HEK293 (cell line): ENCODE results near the gene OSBPL10.
A peak's percentile ranks its signal among the peaks of the same experiment; 100 is the strongest.

Experiments used
- CTCF ChIA-PET: fragments of 350-600 bp; formaldehyde crosslinking; extraction: SDS; loops from one replicate; lab custom pipeline; 2021; ENCODE audit warnings: antibody characterized with exemption; lab: Yijun Ruan, JAX
- POLR2A ChIA-PET: fragments of 300-600 bp; formaldehyde crosslinking; extraction: SDS; loops from one replicate; lab custom pipeline; 2020; ENCODE audit warnings: antibody characterized with exemption, inconsistent platforms; lab: Yijun Ruan, JAX
- H3K27ac ChIP-seq: fragments of 200-500 bp; sonication (Bioruptor generic); 2 replicates; pipeline ENCODE4 v1.5.1; 2014; ENCODE audit warnings: low read depth, low read length, control low read depth, inconsistent platforms; ENCODE audit errors: extremely low read depth
- H3K36me3 ChIP-seq, 2 experiments: fragments of 200-500 bp in 1 of 2; sonication (Bioruptor generic) in 1 of 2; 1 replicate in 1 of 2; 2 replicates in 1 of 2; pipeline ENCODE4 v1.5.1; 2014 to 2017; ENCODE audit warnings: inconsistent platforms in 2 of 2, low read length in 2 of 2; ENCODE audit not compliant: control insufficient read depth in 2 of 2, insufficient read depth in 1 of 2
- H3K4me1 ChIP-seq: fragments of 200-500 bp; sonication (Bioruptor generic); 2 replicates; pipeline ENCODE4 v1.5.1; 2014; ENCODE audit warnings: mild to moderate bottlenecking, low read length, inconsistent platforms; ENCODE audit not compliant: control insufficient read depth, insufficient read depth
- H3K4me3 ChIP-seq: 2 replicates; pipeline ENCODE4 v1.5.1; 2011; ENCODE audit warnings: low read depth, mild to moderate bottlenecking, control low read depth, low read length, moderate library complexity
- H3K9me3 ChIP-seq: fragments of 200-500 bp; sonication (Bioruptor generic); 2 replicates; pipeline ENCODE4 v1.5.1; 2014; ENCODE audit warnings: low read depth, low read length, inconsistent platforms; ENCODE audit not compliant: control insufficient read depth, insufficient read depth
- EGR2 ChIP-seq: fragments of 450-650 bp; formaldehyde crosslinking; IDR thresholded peaks from 2 replicates; pipeline ENCODE4 v1.5.1; 2016; ENCODE audit warnings: low read depth, missing biosample characterization, missing genetic modification characterization
- HIC1 ChIP-seq: fragments of 450-650 bp; formaldehyde crosslinking; IDR thresholded peaks from 2 replicates; pipeline ENCODE4 v1.5.1; 2016; ENCODE audit warnings: missing biosample characterization, missing genetic modification characterization
- KLF1 ChIP-seq: fragments of 450-650 bp; formaldehyde crosslinking; IDR thresholded peaks from 2 replicates; pipeline ENCODE4 v1.5.1; 2016; ENCODE audit warnings: missing biosample characterization, missing genetic modification characterization
- KLF16 ChIP-seq: fragments of 450-650 bp; formaldehyde crosslinking; IDR thresholded peaks from 2 replicates; pipeline ENCODE4 v1.5.1; 2017; ENCODE audit warnings: missing biosample characterization, missing genetic modification characterization
- KLF17 ChIP-seq: fragments of 450-650 bp; formaldehyde crosslinking; IDR thresholded peaks from 2 replicates; pipeline ENCODE4 v1.5.1; 2016; ENCODE audit warnings: missing biosample characterization, missing genetic modification characterization
- KLF9 ChIP-seq: fragments of 450-650 bp; formaldehyde crosslinking; IDR thresholded peaks from 2 replicates; pipeline ENCODE4 v1.5.1; 2016; ENCODE audit warnings: missing biosample characterization, missing genetic modification characterization, low read depth
- PRDM10 ChIP-seq: fragments of 450-650 bp; formaldehyde crosslinking; IDR thresholded peaks from 2 replicates; pipeline ENCODE4 v1.5.1; 2016; ENCODE audit warnings: missing biosample characterization, missing genetic modification characterization
- ZBTB17 ChIP-seq: fragments of 450-650 bp; formaldehyde crosslinking; IDR thresholded peaks from 2 replicates; pipeline ENCODE4 v1.5.1; 2016; ENCODE audit warnings: missing biosample characterization, missing genetic modification characterization
- ZBTB20 ChIP-seq: fragments of 450-650 bp; formaldehyde crosslinking; IDR thresholded peaks from 2 replicates; pipeline ENCODE4 v1.5.1; 2016; ENCODE audit warnings: missing biosample characterization, missing genetic modification characterization
- ZBTB44 ChIP-seq: fragments of 450-650 bp; IDR thresholded peaks from 2 replicates; pipeline ENCODE4 v1.5.1; 2018; ENCODE audit warnings: missing biosample characterization, mild to moderate bottlenecking, missing genetic modification characterization
- ZBTB48 ChIP-seq: fragments of 450-650 bp; formaldehyde crosslinking; IDR thresholded peaks from 2 replicates; pipeline ENCODE4 v1.5.1; 2016; ENCODE audit warnings: missing biosample characterization, missing genetic modification characterization
- ZFHX2 ChIP-seq: fragments of 450-650 bp; formaldehyde crosslinking; conservative IDR thresholded peaks from 2 replicates; pipeline ENCODE4 v1.5.1; 2016; ENCODE audit warnings: missing biosample characterization, missing genetic modification characterization
- ZIC2 ChIP-seq: fragments of 450-650 bp; formaldehyde crosslinking; IDR thresholded peaks from 2 replicates; pipeline ENCODE4 v1.5.1; 2016; ENCODE audit warnings: missing biosample characterization, missing genetic modification characterization
- ZNF221 ChIP-seq: fragments of 450-650 bp; formaldehyde crosslinking; IDR thresholded peaks from 2 replicates; pipeline ENCODE4 v1.5.1; 2017; ENCODE audit warnings: missing biosample characterization, missing genetic modification characterization, borderline replicate concordance
- ZNF26 ChIP-seq: fragments of 450-650 bp; formaldehyde crosslinking; IDR thresholded peaks from 2 replicates; pipeline ENCODE4 v1.5.1; 2016; ENCODE audit warnings: missing biosample characterization, missing genetic modification characterization
- ZNF266 ChIP-seq: fragments of 450-650 bp; formaldehyde crosslinking; IDR thresholded peaks from 2 replicates; pipeline ENCODE4 v1.5.1; 2016; ENCODE audit warnings: missing biosample characterization, missing genetic modification characterization, low read depth
- ZNF354C ChIP-seq: fragments of 450-650 bp; formaldehyde crosslinking; IDR thresholded peaks from 2 replicates; pipeline ENCODE4 v1.5.1; 2016; ENCODE audit warnings: missing biosample characterization, missing genetic modification characterization, low read depth, borderline replicate concordance
- ZNF366 ChIP-seq: fragments of 450-650 bp; formaldehyde crosslinking; conservative IDR thresholded peaks from 2 replicates; pipeline ENCODE4 v1.5.1; 2016; ENCODE audit warnings: missing biosample characterization, missing genetic modification characterization
- ZNF488 ChIP-seq: fragments of 450-650 bp; formaldehyde crosslinking; IDR thresholded peaks from 2 replicates; pipeline ENCODE4 v1.5.1; 2016; ENCODE audit warnings: missing biosample characterization, missing genetic modification characterization
- ZNF501 ChIP-seq: fragments of 450-650 bp; formaldehyde crosslinking; IDR thresholded peaks from 2 replicates; pipeline ENCODE4 v1.5.1; 2016; ENCODE audit warnings: missing biosample characterization, missing genetic modification characterization
- ZNF549 ChIP-seq: fragments of 450-650 bp; IDR thresholded peaks from 2 replicates; pipeline ENCODE4 v1.5.1; 2018; ENCODE audit warnings: missing biosample characterization, missing genetic modification characterization, mild to moderate bottlenecking, inconsistent platforms, moderate library complexity
- ZNF610 ChIP-seq: fragments of 450-650 bp; formaldehyde crosslinking; IDR thresholded peaks from 2 replicates; pipeline ENCODE4 v1.5.1; 2016; ENCODE audit warnings: missing biosample characterization, missing genetic modification characterization, borderline replicate concordance
- ZSCAN30 ChIP-seq: fragments of 450-650 bp; IDR thresholded peaks from 2 replicates; pipeline ENCODE4 v1.5.1; 2018; ENCODE audit warnings: missing biosample characterization, mild to moderate bottlenecking, missing genetic modification characterization, moderate library complexity
- ZXDB ChIP-seq: fragments of 450-650 bp; formaldehyde crosslinking; IDR thresholded peaks from 2 replicates; pipeline ENCODE4 v1.5.1; 2016; ENCODE audit warnings: missing biosample characterization, missing genetic modification characterization

Gene OSBPL10

GRCh38 chr3:31981206-31982181 lies at the start of gene OSBPL10, which contains the start of gene ZNF860:
TSS of gene OSBPL10 (minus strand) at chr3:31981262. CDS start at chr3:31981179, 83 bp downstream.
TSS of gene ZNF860 (plus strand) at chr3:31981750. CDS start at chr3:31989080, 7,330 bp downstream.
- Histone ChIP-seq H3K27ac (peak within 1 kb of the TSS; percentile 77; the same call in 1 of the 2 replicates), H3K36me3 (no peaks in the 10 kb centered on the region), H3K9me3 (no peaks in the 10 kb centered on the region), H3K4me1 (peaks cover 3% of the 10 kb centered on the region; the same call in 1 of the 2 replicates), H3K4me3 (peak within 1 kb of the TSS; percentile 89)
- POLR2A ChIA-PET = interaction anchor here (1.2 kb wide), 2 partner anchors 13 to 449 kb away, joined by 4 read pairs; partner anchors contain the start of gene STT3B
- CTCF ChIA-PET = interaction anchor here (0.6 to 0.9 kb wide), 2 partner anchors 9 to 30 kb away, joined by 3 read pairs; no protein-coding TSS in a partner anchor
- TF ChIP-seq ZXDB (tag by site-specific recombination) (0 out of 2 replicates have a peak, but pooled peaks have one; percentile 18), ZNF501 (tag by site-specific recombination) (peak; percentile 71), KLF1 (tag by site-specific recombination) (peak; percentile 94), ZNF266 (no peak), ZBTB17 (tag by site-specific recombination) (peak; percentile 84), KLF16 (tag by site-specific recombination) (peak; percentile 84; the same call in 1 of the 2 replicates), ZBTB48 (tag by site-specific recombination) (0 out of 2 replicates have a peak, but pooled peaks have one; percentile 39), ZBTB44 (peak; percentile 23; the same call in 1 of the 2 replicates), PRDM10 (tag by site-specific recombination) (peak; percentile 84), ZNF26 (tag by site-specific recombination) (no peak), ZSCAN30 (tag by site-specific recombination) (0 out of 2 replicates have a peak, but pooled peaks have one; percentile 15), EGR2 (tag by site-specific recombination) (peak; percentile 67), ZNF488 (no peak), HIC1 (tag by site-specific recombination) (peak; percentile 52), KLF17 (tag by site-specific recombination) (peak; percentile 88; the same call in 1 of the 2 replicates), ZIC2 (tag by site-specific recombination) (no peak), ZFHX2 (tag by site-specific recombination) (peak; percentile 83), ZNF221 (tag by site-specific recombination) (no peak), KLF9 (tag by site-specific recombination) (peak; percentile 94), ZBTB20 (tag by site-specific recombination) (peak; percentile 73), ZNF610 (tag by site-specific recombination) (peak; percentile 35; the same call in 1 of the 2 replicates), ZNF366 (tag by site-specific recombination) (peak; percentile 25; the same call in 1 of the 2 replicates), ZNF549 (0 out of 2 replicates have a peak, but pooled peaks have one; percentile 34), ZNF354C (tag by site-specific recombination) (no peak)
